Measurements from ENCODE around the gene DUSP6. TPM values are rescaled to one million over a fixed set of nuclear protein-coding genes. Genes with fewer than 3 reads are reported as not detected.

Gene DUSP6
- total and polyA plus RNA-seq, 2 donors (not counting 1 experiment from before 2014, with no cell fraction given) = 7.0 to 50.0 TPM

DNA sequence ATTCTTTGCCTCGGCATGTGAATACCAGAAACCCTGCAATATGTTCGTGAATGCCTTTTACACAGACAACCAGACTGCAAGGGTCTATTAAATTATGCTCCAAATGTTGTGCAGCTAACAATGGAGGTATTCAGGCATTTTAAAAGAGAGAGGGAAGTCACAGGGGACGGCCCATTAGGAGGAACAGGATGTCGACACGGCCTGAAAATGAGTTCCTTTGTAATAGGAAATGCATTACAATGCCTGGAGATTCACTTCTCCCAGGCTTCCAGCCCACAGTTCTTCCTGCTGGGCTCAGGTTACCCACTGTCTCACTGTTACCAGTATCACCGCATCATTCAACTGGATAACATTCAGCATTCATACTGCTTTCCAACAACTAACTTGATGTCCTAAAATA is 2.5 kb downstream of the DUSP6 start:
- Histone ChIP-seq H3K4me3 (replicated peaks in 1 of 4; ENCODE audit: control extremely low read depth in 1 of 4, insufficient read depth in 1 of 4, low read depth in 3 of 4, low read length in 4 of 4) (peak overlapping the region; percentile 61 to 92 (median 74)), H3K9me3 (ENCODE audit: control insufficient read depth, insufficient read depth, low read depth, low read length) (no peaks in the 10 kb centered on the region), H3K9ac (ENCODE audit: insufficient read depth, low read length) (peak overlapping the region; percentile 42), H3K4me2 (ENCODE audit: extremely low read depth, insufficient read depth, low read length) (peak overlapping the region; percentile 96), H3K79me2 (ENCODE audit: control insufficient read depth, insufficient read depth, low read length) (peaks cover 46% of the 10 kb centered on the region), H3K27ac (ENCODE audit: insufficient read depth, low read length) (peak overlapping the region; percentile 96), H3K36me3 (ENCODE audit: control insufficient read depth, insufficient read depth, low read length) (peaks cover 4% of the 10 kb centered on the region), H4K20me1 (ENCODE audit: control insufficient read depth, extremely low read depth, insufficient read depth, low read length) (no peaks in the 10 kb centered on the region), H3K27me3 (ENCODE audit: control insufficient read depth, insufficient read depth, low read length) (no peaks in the 10 kb centered on the region), H3K4me1 (ENCODE audit: control insufficient read depth, extremely low read depth, insufficient read depth, low read length) (peaks cover 18% of the 10 kb centered on the region), H2AFZ (ENCODE audit: low read length) (no peak overlapping the region)
- DNase-seq (ENCODE audit: low read depth in 2 of 2) = peak; percentile 71 to 85
- TF ChIP-seq EZH2 (IDR thresholded peaks at IDR 0.05; ENCODE audit: low read length, missing control alignments) = no peak
- TF ChIP-seq, protein P1, sequence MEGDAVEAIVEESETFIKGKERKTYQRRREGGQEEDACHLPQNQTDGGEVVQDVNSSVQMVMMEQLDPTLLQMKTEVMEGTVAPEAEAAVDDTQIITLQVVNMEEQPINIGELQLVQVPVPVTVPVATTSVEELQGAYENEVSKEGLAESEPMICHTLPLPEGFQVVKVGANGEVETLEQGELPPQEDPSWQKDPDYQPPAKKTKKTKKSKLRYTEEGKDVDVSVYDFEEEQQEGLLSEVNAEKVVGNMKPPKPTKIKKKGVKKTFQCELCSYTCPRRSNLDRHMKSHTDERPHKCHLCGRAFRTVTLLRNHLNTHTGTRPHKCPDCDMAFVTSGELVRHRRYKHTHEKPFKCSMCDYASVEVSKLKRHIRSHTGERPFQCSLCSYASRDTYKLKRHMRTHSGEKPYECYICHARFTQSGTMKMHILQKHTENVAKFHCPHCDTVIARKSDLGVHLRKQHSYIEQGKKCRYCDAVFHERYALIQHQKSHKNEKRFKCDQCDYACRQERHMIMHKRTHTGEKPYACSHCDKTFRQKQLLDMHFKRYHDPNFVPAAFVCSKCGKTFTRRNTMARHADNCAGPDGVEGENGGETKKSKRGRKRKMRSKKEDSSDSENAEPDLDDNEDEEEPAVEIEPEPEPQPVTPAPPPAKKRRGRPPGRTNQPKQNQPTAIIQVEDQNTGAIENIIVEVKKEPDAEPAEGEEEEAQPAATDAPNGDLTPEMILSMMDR (conservative IDR thresholded peaks at IDR 0.05 in 1 of 2, IDR thresholded peaks at IDR 0.05 in 1 of 2; ENCODE audit: low read depth in 1 of 2, low read length in 2 of 2) = no peak

GRCh38 chr12:89348894-89349699 is 3.2 kb downstream of the DUSP6 start:
- TF ChIP-seq EZH2 (IDR thresholded peaks at IDR 0.05; ENCODE audit: low read length, missing control alignments) = no peak
- TF ChIP-seq, protein P1 (conservative IDR thresholded peaks at IDR 0.05 in 1 of 2, IDR thresholded peaks at IDR 0.05 in 1 of 2; ENCODE audit: low read depth in 1 of 2, low read length in 2 of 2) = no peak
- Histone ChIP-seq H4K20me1 (ENCODE audit: control insufficient read depth, extremely low read depth, insufficient read depth, low read length) (no peaks in the 10 kb centered on the region), H3K36me3 (ENCODE audit: control insufficient read depth, insufficient read depth, low read length) (peaks cover 4% of the 10 kb centered on the region), H3K4me2 (ENCODE audit: extremely low read depth, insufficient read depth, low read length) (peak overlapping the region; percentile 96), H3K27me3 (ENCODE audit: control insufficient read depth, insufficient read depth, low read length) (no peaks in the 10 kb centered on the region), H3K4me3 (replicated peaks in 1 of 4; ENCODE audit: control extremely low read depth in 1 of 4, insufficient read depth in 1 of 4, low read depth in 3 of 4, low read length in 4 of 4) (peak overlapping the region; percentile 61 to 92 (median 74)), H2AFZ (ENCODE audit: low read length) (no peak overlapping the region), H3K79me2 (ENCODE audit: control insufficient read depth, insufficient read depth, low read length) (peaks cover 45% of the 10 kb centered on the region), H3K4me1 (ENCODE audit: control insufficient read depth, extremely low read depth, insufficient read depth, low read length) (peaks cover 18% of the 10 kb centered on the region), H3K9me3 (ENCODE audit: control insufficient read depth, insufficient read depth, low read depth, low read length) (no peaks in the 10 kb centered on the region), H3K9ac (ENCODE audit: insufficient read depth, low read length) (peak overlapping the region; percentile 42), H3K27ac (ENCODE audit: insufficient read depth, low read length) (peak overlapping the region; percentile 96)
- no peak for DNase-seq (ENCODE audit: low read depth in 2 of 2)

GRCh38 chr12:89347325-89347829 is 4.9 kb downstream of the DUSP6 start:
- no peak for DNase-seq (ENCODE audit: low read depth in 2 of 2)
- Histone ChIP-seq H3K79me2 (ENCODE audit: control insufficient read depth, insufficient read depth, low read length) (peaks cover 45% of the 10 kb centered on the region), H3K4me2 (ENCODE audit: extremely low read depth, insufficient read depth, low read length) (peak overlapping the region; percentile 78), H4K20me1 (ENCODE audit: control insufficient read depth, extremely low read depth, insufficient read depth, low read length) (no peaks in the 10 kb centered on the region), H3K9me3 (ENCODE audit: control insufficient read depth, insufficient read depth, low read depth, low read length) (no peaks in the 10 kb centered on the region), H3K9ac (ENCODE audit: insufficient read depth, low read length) (no peak overlapping the region), H3K36me3 (ENCODE audit: control insufficient read depth, insufficient read depth, low read length) (peaks cover 4% of the 10 kb centered on the region), H3K4me3 (replicated peaks in 1 of 4; ENCODE audit: control extremely low read depth in 1 of 4, insufficient read depth in 1 of 4, low read depth in 3 of 4, low read length in 4 of 4) (peak overlapping the region in 1 of 4 experiments; percentile 5), H3K4me1 (ENCODE audit: control insufficient read depth, extremely low read depth, insufficient read depth, low read length) (peaks cover 12% of the 10 kb centered on the region), H3K27me3 (ENCODE audit: control insufficient read depth, insufficient read depth, low read length) (no peaks in the 10 kb centered on the region), H2AFZ (ENCODE audit: low read length) (no peak overlapping the region), H3K27ac (ENCODE audit: insufficient read depth, low read length) (peak overlapping the region; percentile 45)
- TF ChIP-seq EZH2 (IDR thresholded peaks at IDR 0.05; ENCODE audit: low read length, missing control alignments) = no peak
- TF ChIP-seq, protein P1 (conservative IDR thresholded peaks at IDR 0.05 in 1 of 2, IDR thresholded peaks at IDR 0.05 in 1 of 2; ENCODE audit: low read depth in 1 of 2, low read length in 2 of 2) = no peak
